Liver (tissue), 9 donors: Measurements from ENCODE around the gene MAP3K4. TPM values are rescaled to one million over a fixed set of nuclear protein-coding genes. Genes with fewer than 3 reads are reported as not detected.

Source experiments
- DNase-seq: peaks from one replicate; pipeline ENCODE4 v3.0.0-alpha.2; 2017; ENCODE audit warnings: low spot score
- H3K27ac ChIP-seq, 2 donors: one replicate each; pipeline ENCODE4 v1.7.0; 2013; ENCODE audit warnings: inconsistent platforms in 2 of 2, low read length in 2 of 2, control low read depth in 1 of 2, low read depth in 1 of 2, mild to moderate bottlenecking in 1 of 2
- H3K27me3 ChIP-seq, 4 donors: one replicate each; pipeline versions ENCODE4 v1.6.1 to v1.7.0; 2013; ENCODE audit warnings: low read length in 3 of 4, inconsistent platforms in 1 of 4, mild to moderate bottlenecking in 1 of 4, moderate library complexity in 1 of 4; ENCODE audit not compliant: control insufficient read depth in 4 of 4, insufficient read depth in 4 of 4
- H3K36me3 ChIP-seq, 4 donors: one replicate each; pipeline versions ENCODE4 v1.6.1 to v1.7.0; 2013; ENCODE audit warnings: low read length in 3 of 4, mild to moderate bottlenecking in 3 of 4, low read depth in 1 of 4, moderate library complexity in 1 of 4; ENCODE audit not compliant: control insufficient read depth in 4 of 4, insufficient read depth in 3 of 4
- H3K4me1 ChIP-seq, 4 donors: one replicate each; pipeline versions ENCODE4 v1.6.1 to v1.7.0; 2013; ENCODE audit warnings: low read length in 3 of 4, mild to moderate bottlenecking in 3 of 4, moderate library complexity in 1 of 4; ENCODE audit not compliant: control insufficient read depth in 4 of 4, insufficient read depth in 4 of 4
- H3K4me3 ChIP-seq, 3 donors: one replicate each; pipeline versions ENCODE4 v1.6.1 to v1.7.0; 2013; ENCODE audit warnings: low read length in 3 of 3, control low read depth in 1 of 3, low read depth in 1 of 3, mild to moderate bottlenecking in 1 of 3
- H3K9ac ChIP-seq, 2 donors: one replicate each; pipeline ENCODE4 v1.7.0; 2013; ENCODE audit warnings: low read length in 2 of 2, mild to moderate bottlenecking in 2 of 2, moderate library complexity in 2 of 2, control low read depth in 1 of 2, low read depth in 1 of 2
- H3K9me3 ChIP-seq, 4 donors: one replicate each; pipeline versions ENCODE4 v1.6.1 to v1.7.0; 2013; ENCODE audit warnings: low read length in 3 of 4; ENCODE audit not compliant: control insufficient read depth in 4 of 4
- ATF3 ChIP-seq: IDR thresholded peaks from 2 replicates; pipeline ENCODE4 v1.6.1; 2016; ENCODE audit warnings: antibody characterized with exemption
- CTCF ChIP-seq: fragments of 150-350 bp; IDR thresholded peaks from 2 replicates; pipeline ENCODE4 v1.5.1; 2017; ENCODE audit warnings: improper control_type of control experiment, low read depth, low read length; ENCODE audit not compliant: missing input control
- EGR1 ChIP-seq, 2 donors: IDR thresholded peaks; 2 replicates each; pipeline ENCODE4 v1.6.1; 2016 to 2018; ENCODE audit warnings: antibody characterized with exemption in 2 of 2, low read depth in 2 of 2
- FOXA1 ChIP-seq: IDR thresholded peaks from 2 replicates; pipeline ENCODE4 v1.6.1; 2016; ENCODE audit warnings: antibody characterized with exemption
- HNF4G ChIP-seq: IDR thresholded peaks from 2 replicates; pipeline ENCODE4 v1.6.1; 2016; ENCODE audit warnings: antibody characterized with exemption
- JUND ChIP-seq, 2 donors: IDR thresholded peaks; 2 replicates each; pipeline ENCODE4 v1.6.1; 2016; ENCODE audit warnings: antibody characterized with exemption in 2 of 2
- NR2F2 ChIP-seq: IDR thresholded peaks from 2 replicates; pipeline ENCODE4 v1.6.1; 2016; ENCODE audit warnings: antibody characterized with exemption
- ZBTB33 ChIP-seq: IDR thresholded peaks from 2 replicates; pipeline ENCODE4 v1.6.1; 2016; ENCODE audit warnings: antibody characterized with exemption
- WGBS: extraction: QIAGEN DNeasy Blood & Tissue Kit; methylation state at CpG from one replicate; pipeline ENCODE4 v1.1.7; 2013; 5-methylcytosine and 5-hydroxymethylcytosine counted together
- polyA plus RNA-seq, 2 donors: library from polyadenylated mRNA; stranded (reverse) in 1 of 2; unstranded in 1 of 2; fragments of 200-250 nt in 1 of 2; fragments of >200 nt in 1 of 2; fragmentation: Nextera tagmentation in 1 of 2; extraction: Ambion mirVana in 1 of 2; gene quantifications; one replicate each; pipeline versions ENCODE4 v1.2.1 to v1.2.3, GENCODE V29; 2013 to 2015
- total RNA-seq, 2 donors: library from RNA; depleted of rRNA; stranded (reverse); fragments of >200 nt; gene quantifications; one replicate each; pipeline ENCODE4 v1.2.3, GENCODE V29; 2014
- TF ChIP-seq, protein P1 (sequence below): IDR thresholded peaks from 2 replicates; pipeline ENCODE4 v1.6.1; 2016; ENCODE audit warnings: antibody characterized with exemption
- TF ChIP-seq, protein P2 (sequence below): IDR thresholded peaks from 2 replicates; pipeline ENCODE4 v1.6.1; 2016; ENCODE audit warnings: antibody characterized with exemption, mild to moderate bottlenecking
- donor health status: healthy.
- donor health status: healthy.
- donor health status: healthy.
- donor health status: healthy.
- donor health status: healthy.

The MAP3K4 gene
- total and polyA plus RNA-seq, 4 donors = 4.3 to 20.0 (median 11.7) TPM

DNA sequence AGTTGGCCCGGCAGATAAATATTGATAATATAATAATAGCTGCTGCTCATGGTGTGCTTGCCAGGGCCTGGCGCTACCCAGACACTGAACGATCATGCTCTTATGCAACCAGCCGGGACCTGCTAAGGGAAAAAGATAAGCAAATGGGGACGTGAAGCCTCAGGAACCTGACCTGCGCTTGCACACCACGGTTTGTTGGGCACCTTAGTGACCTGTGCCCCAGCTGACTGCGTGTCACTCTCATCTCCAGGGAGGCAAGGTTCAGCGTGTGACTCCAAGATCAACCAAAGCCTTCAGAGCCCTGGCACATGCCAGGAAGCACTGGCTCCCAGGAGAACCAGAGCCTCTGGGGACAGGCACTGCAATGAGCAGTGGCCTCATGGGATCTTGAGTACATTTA, 171.2 kb downstream of the MAP3K4 start (continued):
- TF ChIP-seq, protein P1, sequence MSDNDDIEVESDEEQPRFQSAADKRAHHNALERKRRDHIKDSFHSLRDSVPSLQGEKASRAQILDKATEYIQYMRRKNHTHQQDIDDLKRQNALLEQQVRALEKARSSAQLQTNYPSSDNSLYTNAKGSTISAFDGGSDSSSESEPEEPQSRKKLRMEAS = peak; percentile 86
- TF ChIP-seq CTCF (no peak), ATF3 (peak; percentile 2), EGR1 (IDR thresholded peaks at IDR 0.05; ENCODE audit: low read depth in 2 of 2) (peak in 1 of 2 donors; percentile 64)

DNA sequence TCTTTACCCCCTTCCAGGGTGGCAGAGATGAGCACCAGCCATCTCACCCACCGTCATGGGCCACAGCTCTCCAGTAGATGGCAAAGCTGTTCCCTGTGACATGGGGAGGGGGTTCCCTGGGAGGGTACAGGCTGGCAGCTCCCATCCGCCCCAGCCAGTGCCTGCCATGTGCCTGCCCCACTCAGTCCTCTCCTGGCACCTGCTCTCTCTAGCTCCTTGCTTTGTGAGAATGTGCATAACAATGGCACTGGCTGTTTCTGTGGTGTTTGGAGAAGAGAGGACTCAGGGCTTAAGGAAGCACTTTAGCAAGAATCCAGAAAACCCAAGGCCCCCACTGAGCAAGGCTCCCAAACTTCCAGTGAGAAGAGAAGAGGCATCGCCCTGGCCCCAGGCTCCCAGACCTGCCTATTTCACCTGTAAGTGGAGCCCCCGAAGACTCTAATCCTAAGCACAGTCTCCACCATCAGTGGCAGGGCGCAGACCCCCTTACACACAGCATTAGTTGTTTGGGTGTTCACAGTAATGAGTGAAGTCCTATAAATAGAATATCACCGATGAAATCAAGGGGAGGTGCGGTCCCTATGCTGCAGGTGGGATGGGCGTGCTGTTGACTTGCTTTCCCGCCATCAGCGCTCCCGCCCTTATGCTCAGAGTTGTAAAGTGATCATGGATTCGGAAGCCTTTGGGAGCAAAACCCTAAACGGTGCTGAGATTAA, 172.1 kb downstream of the MAP3K4 start:
- H3K4me1 ChIP-seq = peaks cover 2 to 15% (median 10%) of the 10 kb centered on the region in 4 donors
- no peak for DNase-seq
- H3K27me3 ChIP-seq = no peaks in the 10 kb centered on the region
- H3K9ac ChIP-seq = no peak overlapping the region
- H3K9me3 ChIP-seq = no peaks in the 10 kb centered on the region
- no peaks in the 10 kb centered on the region for H3K36me3 ChIP-seq
- TF ChIP-seq FOXA1 (no peak), ATF3 (no peak), NR2F2 (no peak), ZBTB33 (no peak), EGR1 (IDR thresholded peaks at IDR 0.05; ENCODE audit: low read depth in 2 of 2) (no peak), HNF4G (no peak), JUND (IDR thresholded peaks at IDR 0.05) (no peak)
- TF ChIP-seq, protein P2, sequence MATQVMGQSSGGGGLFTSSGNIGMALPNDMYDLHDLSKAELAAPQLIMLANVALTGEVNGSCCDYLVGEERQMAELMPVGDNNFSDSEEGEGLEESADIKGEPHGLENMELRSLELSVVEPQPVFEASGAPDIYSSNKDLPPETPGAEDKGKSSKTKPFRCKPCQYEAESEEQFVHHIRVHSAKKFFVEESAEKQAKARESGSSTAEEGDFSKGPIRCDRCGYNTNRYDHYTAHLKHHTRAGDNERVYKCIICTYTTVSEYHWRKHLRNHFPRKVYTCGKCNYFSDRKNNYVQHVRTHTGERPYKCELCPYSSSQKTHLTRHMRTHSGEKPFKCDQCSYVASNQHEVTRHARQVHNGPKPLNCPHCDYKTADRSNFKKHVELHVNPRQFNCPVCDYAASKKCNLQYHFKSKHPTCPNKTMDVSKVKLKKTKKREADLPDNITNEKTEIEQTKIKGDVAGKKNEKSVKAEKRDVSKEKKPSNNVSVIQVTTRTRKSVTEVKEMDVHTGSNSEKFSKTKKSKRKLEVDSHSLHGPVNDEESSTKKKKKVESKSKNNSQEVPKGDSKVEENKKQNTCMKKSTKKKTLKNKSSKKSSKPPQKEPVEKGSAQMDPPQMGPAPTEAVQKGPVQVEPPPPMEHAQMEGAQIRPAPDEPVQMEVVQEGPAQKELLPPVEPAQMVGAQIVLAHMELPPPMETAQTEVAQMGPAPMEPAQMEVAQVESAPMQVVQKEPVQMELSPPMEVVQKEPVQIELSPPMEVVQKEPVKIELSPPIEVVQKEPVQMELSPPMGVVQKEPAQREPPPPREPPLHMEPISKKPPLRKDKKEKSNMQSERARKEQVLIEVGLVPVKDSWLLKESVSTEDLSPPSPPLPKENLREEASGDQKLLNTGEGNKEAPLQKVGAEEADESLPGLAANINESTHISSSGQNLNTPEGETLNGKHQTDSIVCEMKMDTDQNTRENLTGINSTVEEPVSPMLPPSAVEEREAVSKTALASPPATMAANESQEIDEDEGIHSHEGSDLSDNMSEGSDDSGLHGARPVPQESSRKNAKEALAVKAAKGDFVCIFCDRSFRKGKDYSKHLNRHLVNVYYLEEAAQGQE = no peak
- no peak overlapping the region for H3K4me3 ChIP-seq
- 96% methylated on average over 13 of the region's 13 CpGs for WGBS
- no peak overlapping the region for H3K27ac ChIP-seq
